HG03280 (cell line): ENCODE data around the gene SPAAR.

Experiments
- ATAC-seq: cut with Tn5 transposase; IDR thresholded peaks from one replicate; pipeline ENCODE4 v1.9.1; 2021; ENCODE audit warnings: mild to moderate bottlenecking, moderate library complexity; ENCODE audit not compliant: unreplicated experiment

SPAAR gene

DNA sequence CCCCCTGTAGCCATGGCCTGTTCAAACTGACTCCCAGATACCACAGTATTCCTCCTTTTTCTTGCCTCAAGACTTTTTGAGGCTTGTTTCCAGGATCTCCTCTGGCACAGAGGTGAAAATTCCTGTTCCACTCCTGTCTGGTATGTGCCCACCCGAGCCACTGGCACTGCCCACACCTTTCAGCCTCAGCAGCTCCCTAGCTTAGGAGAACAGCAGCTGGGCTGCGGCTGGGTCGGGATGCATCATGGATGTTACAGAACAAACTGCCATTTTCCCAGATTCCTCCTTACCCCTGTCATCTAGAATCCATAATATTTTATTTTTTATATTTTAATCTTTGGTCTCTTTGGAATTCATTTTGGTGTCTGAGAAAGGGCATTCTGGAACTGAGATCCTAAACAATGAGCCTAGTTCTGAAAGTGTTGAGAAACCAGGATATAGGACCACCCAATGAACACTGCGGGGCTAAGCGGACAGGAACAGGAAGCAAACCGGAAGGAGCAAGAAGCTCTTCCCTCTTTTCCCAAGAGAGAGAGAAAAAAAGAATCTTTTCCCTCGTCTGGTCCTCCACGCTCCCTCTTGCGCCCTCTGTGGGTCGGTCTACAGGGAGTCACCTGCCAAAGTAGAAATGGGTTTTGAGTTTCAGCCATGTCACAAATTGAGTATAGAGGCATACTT, 36.2 kb downstream of the SPAAR start:
- ATAC-seq: no peak

DNA sequence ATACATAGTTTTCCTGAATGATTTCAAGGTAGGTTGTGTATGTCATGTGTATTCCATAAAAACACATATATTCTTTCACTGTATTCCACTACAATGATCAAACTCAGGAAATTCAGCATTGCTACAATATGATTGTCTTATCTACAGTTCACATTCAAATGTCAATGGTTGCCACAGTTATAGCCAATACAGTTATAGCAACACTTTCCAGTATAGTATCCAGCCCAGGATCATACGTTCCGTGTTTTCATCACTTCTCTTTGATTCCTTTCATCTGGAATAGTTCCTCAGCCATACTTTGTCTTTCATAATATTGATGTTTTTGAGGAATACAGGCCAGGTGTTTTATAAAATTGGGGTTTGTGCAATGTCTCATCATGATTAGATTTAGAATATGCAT, 39.2 kb downstream of the SPAAR start:
- no peak for ATAC-seq

- ATAC-seq: no peak
Measured at GRCh38 chr9:35948901-35949318, 39.6 kb downstream of the SPAAR start.

- no peak for ATAC-seq
Measured at GRCh38 chr9:35951736-35952135, 42.4 kb downstream of the SPAAR start.

- no peak for ATAC-seq
Measured at GRCh38 chr9:35952526-35953191, 43.4 kb downstream of the SPAAR start.

GRCh38 chr9:35954942-35955546, 45.8 kb downstream of the SPAAR start:
- no peak for ATAC-seq

GRCh38 chr9:35956651-35957050, 47.4 kb downstream of the SPAAR start:
- ATAC-seq: no peak

GRCh38 chr9:35958104-35958837, 49.0 kb downstream of the SPAAR start, which contains the start of gene OR2S2:
TSS of gene OR2S2 (minus strand) at chr9:35958154. CDS start at chr9:35958098, 56 bp downstream.
- no peak for ATAC-seq

GRCh38 chr9:35960039-35960655, 50.9 kb downstream of the SPAAR start:
- ATAC-seq: no peak
